Subcutaneous adipose tissue (tissue), 4 donors: ENCODE results near the gene F2RL3. TPM values are rescaled to one million over a fixed set of nuclear protein-coding genes. Genes with fewer than 3 reads are reported as not detected.

ENCODE experiments used
- total RNA-seq, 4 donors: library from RNA; depleted of rRNA; stranded (reverse); fragments of >200 nt; gene quantifications; one replicate each; pipeline ENCODE4 v1.1.0, GENCODE V29; 2016
- TF ChIP-seq, protein P1 (sequence below): fragments of 450-650 bp; IDR thresholded peaks from one replicate; pipeline ENCODE4 v1.5.1; 2016; ENCODE audit warnings: low read depth, mild to moderate bottlenecking, control low read depth, antibody characterized with exemption, moderate library complexity

The F2RL3 gene
- total RNA-seq, result 10 to 100 TPM in 2 of 4 donors, 1 to 10 TPM in 2; 2.5 to 24.1 (median 10.6) TPM

DNA sequence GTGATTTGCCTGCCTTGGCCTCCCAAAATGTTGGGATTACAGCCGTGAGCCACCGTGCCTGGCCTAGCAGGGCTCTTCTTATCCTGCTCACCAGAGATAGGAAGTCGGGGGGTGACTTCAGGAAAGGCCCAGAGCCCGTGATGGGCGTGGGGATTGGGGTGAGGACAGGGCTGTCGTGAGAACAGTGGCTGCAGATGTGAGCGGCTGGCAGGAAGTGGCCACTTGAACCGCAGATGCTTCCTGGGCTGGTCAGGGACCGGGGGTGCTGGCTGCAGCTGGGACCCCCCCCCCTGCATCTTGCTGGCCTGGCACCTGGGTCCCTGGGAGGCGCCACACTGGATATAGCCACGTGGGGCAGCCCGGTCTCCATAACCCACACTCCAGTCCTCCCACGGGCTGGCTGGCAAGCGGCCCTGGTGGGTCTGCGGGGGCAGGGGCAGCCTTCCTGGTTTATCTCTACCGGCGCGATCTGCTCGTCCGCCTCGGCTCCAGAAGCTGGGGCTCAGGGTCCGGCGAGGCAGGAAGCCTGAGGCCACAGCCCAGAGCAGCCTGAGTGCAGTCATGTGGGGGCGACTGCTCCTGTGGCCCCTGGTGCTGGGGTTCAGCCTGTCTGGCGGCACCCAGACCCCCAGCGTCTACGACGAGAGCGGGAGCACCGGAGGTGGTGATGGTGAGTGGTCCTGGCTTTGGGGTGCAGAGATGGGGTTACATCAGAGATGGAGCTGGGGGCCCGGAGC, at the start of gene F2RL3:
Gene F2RL3 (plus strand): TSS at position 371 of the 737 bp plus-strand sequence. CDS start 191 bp downstream, at position 562.
- TF ChIP-seq, protein P1, sequence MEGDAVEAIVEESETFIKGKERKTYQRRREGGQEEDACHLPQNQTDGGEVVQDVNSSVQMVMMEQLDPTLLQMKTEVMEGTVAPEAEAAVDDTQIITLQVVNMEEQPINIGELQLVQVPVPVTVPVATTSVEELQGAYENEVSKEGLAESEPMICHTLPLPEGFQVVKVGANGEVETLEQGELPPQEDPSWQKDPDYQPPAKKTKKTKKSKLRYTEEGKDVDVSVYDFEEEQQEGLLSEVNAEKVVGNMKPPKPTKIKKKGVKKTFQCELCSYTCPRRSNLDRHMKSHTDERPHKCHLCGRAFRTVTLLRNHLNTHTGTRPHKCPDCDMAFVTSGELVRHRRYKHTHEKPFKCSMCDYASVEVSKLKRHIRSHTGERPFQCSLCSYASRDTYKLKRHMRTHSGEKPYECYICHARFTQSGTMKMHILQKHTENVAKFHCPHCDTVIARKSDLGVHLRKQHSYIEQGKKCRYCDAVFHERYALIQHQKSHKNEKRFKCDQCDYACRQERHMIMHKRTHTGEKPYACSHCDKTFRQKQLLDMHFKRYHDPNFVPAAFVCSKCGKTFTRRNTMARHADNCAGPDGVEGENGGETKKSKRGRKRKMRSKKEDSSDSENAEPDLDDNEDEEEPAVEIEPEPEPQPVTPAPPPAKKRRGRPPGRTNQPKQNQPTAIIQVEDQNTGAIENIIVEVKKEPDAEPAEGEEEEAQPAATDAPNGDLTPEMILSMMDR, result no peak

DNA sequence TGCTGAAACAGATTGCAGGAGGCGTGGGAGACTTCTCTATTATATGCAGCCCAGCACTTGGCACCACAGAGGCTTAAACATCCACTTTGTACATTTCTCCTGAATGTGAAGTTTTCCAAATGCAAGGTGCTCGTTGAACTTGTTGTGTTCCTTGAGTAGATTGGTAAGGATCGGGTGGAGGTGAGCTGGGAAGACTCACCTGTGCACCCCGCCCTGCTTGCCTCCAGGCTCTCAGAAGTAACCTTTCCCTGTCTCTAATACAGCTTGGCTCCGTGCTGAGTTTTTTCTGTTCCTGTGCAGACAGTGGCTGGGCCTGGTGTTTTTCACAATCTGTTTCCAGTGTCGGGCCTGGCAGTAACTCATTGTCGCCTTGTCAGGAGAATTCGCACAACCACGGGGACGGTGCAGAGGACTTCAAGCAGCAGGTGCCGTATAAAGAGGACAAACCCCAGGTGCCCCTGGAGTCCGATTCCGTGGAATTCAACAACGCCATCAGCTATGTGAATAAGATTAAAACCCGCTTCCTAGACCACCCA, 47.3 kb upstream of the F2RL3 start:
- TF ChIP-seq, protein P1, result no peak

DNA sequence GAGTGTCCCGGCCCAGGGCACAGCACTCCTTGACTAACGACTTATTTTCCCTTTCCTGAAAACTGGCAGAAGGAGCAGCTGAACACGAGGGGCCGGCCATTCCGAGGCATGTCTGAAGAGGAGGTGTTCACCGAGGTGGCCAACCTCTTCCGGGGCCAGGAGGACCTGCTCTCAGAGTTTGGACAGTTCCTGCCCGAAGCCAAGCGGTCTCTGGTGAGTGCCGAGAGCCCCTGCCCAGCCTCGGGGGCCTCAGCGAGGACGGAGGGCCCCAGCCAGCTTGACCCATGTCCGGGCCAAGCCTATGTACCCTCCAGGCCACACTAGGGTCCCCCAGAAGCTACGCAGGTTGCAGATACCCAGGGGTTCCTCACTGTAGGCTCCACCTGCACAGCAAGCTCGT, 41.9 kb upstream of the F2RL3 start:
- TF ChIP-seq, protein P1, result no peak

DNA sequence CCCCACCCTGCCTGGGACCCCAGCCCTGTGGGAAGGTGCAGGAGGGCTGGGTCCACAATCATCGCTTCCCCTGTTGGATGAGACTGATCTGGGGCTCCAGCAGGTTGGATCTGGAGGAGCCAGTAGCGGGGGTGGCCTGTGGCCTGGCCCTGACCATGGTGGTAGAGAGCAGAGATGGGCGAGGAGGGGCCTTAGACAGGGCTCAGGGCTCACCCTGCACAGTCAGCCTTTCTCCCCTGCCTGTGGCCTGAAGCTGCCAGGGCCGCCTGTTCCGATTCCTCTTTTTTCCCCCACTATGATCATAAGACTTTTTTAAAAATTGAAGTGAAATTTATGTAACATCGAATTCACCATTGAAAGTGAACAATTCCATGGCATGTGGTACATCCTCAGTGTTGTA, 41.4 kb upstream of the F2RL3 start:
- TF ChIP-seq, protein P1, result no peak

DNA sequence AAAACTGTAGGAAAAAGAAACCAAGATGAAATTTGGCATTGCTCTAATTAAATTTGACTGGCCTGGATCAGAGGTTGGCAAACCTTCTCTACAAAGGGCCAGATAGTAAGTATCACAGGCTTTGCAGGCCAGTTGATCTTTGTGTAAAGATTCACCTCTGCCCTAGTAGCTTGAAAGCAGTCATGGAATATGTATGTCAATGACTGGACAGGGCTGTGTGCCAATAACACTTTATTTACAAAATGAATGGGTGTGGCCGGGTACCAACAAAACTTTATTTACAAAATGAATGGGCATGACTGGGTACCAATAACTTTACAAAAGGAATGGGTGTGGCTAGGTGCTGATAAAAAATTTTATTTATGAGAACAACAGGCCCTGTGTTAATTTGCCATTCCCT, 39.6 kb upstream of the F2RL3 start:
- TF ChIP-seq, protein P1, result no peak

DNA sequence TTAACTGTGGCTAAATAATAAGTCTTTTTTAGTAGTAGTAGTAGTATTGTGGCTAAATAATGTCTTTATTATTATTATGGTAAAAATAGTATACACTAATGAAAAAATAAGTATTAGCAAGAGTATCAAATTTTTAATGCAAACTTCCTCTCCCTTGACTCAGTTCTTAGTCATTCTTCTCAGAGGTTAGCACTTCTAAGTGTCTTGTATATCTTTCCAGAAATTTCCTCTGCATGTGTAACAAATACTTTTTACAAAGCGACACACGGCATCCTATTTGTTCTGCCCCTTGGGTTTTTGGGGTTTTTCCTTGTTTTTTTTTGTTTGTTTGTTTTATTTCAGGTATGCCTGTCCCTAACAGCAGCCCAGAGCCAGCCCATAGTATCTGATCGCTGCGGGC, 38.7 kb upstream of the F2RL3 start:
- TF ChIP-seq, protein P1, result no peak

DNA sequence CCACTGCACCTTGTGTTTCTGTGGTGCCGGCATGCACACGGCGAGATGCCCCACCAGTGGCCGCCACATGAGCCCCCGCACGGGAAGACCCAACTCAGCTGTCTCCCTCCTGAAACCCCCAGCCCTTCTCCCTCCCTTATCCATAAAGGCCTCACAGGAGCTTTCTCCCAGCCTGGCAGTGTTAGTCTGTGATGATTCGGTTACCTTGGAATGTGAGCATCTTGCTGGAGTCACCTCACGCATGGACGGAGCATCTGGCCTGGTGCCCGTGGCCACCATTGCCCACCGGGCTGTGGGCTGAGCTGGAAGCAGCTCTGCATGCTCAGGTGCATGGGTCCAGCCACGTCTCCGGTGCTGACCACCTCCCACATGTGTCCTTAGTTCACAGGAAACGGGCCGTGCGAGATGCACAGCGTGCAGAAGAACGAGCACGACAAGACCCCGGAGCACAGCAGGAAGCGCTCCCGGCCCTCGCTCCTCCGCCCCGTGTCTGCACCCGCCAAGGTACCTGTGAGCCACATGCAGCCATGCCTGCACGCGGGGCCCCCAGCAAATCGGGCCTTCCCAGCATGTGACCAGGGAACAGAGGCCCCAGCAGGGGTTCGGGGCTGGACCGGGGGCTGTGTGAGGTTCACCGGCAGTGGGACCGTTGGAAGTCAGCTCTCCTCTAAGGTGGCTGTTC, 37.6 kb upstream of the F2RL3 start:
- TF ChIP-seq, protein P1, result no peak
